Panc1 (cell line): ENCODE data around the gene ADGRV1. TPM values are rescaled to one million over a fixed set of nuclear protein-coding genes. Genes with fewer than 3 reads are reported as not detected.

Experiments
- ATAC-seq: fragments of 200-7000 bp; cut with Tn5 transposase; 2 replicates; pipeline ENCODE4 v1.9.1; 2020; ENCODE audit warnings: mild to moderate bottlenecking, moderate library complexity
- BruUV-seq: library from RNA; stranded (reverse); fragments of 400-500 nt; replicated peaks from 2 replicates; lab custom pipeline; 2021; lab: Mats Ljungman, UMichigan
- CTCF ChIA-PET: fragments of 300-600 bp; sonication (Branson Sonifier 250); formaldehyde crosslinking; loops from one replicate; lab custom pipeline; 2022; ENCODE audit warnings: antibody characterized with exemption; lab: Charles Lee
- POLR2A ChIA-PET: fragments of 300-600 bp; sonication (Branson Sonifier 250); formaldehyde crosslinking; loops from one replicate; lab custom pipeline; 2022; ENCODE audit warnings: antibody characterized with exemption; lab: Charles Lee
- DNase-seq: peaks from one replicate; pipeline ENCODE4 v3.0.0-alpha.2; 2010; ENCODE audit warnings: low read depth, low spot score
- H3K27ac ChIP-seq: 2 replicates; pipeline ENCODE4 v1.5.1; 2011; ENCODE audit warnings: mild to moderate bottlenecking, low read length, inconsistent platforms
- H3K27me3 ChIP-seq: fragments of 200-500 bp; sonication (Bioruptor generic); 2 replicates; pipeline ENCODE4 v1.6.0; 2014; ENCODE audit warnings: low read length, inconsistent platforms; ENCODE audit not compliant: control insufficient read depth, insufficient read depth
- H3K36me3 ChIP-seq: fragments of 200-500 bp; sonication (Bioruptor generic); 2 replicates; pipeline ENCODE4 v1.5.1; 2014; ENCODE audit warnings: inconsistent platforms, mild to moderate bottlenecking, low read length, moderate library complexity; ENCODE audit not compliant: control insufficient read depth, insufficient read depth
- H3K4me1 ChIP-seq: 2 replicates; pipeline ENCODE4 v1.5.1; 2011; ENCODE audit warnings: inconsistent platforms, mild to moderate bottlenecking, low read length, moderate library complexity; ENCODE audit not compliant: control insufficient read depth, insufficient read depth
- H3K4me3 ChIP-seq, 2 experiments: 2 replicates each; pipeline ENCODE4 v1.5.1; 2011 to 2012; ENCODE audit warnings: low read depth in 2 of 2, low read length in 2 of 2, mild to moderate bottlenecking in 2 of 2, inconsistent platforms in 1 of 2, moderate library complexity in 1 of 2
- H3K9me3 ChIP-seq: fragments of 200-500 bp; sonication (Bioruptor generic); 2 replicates; pipeline ENCODE4 v1.5.1; 2014; ENCODE audit warnings: low read depth, mild to moderate bottlenecking, inconsistent platforms, low read length, moderate library complexity; ENCODE audit not compliant: control insufficient read depth, insufficient read depth
- CTCF ChIP-seq: fragments of 450-650 bp; IDR thresholded peaks from 2 replicates; pipeline ENCODE4 v1.5.1; 2017; ENCODE audit warnings: mild to moderate bottlenecking
- POLR2AphosphoS5 ChIP-seq: IDR thresholded peaks from 2 replicates; pipeline ENCODE4 v1.6.1; 2012; ENCODE audit warnings: mild to moderate bottlenecking, low read depth, low read length, moderate library complexity
- REST ChIP-seq, 2 experiments: IDR thresholded peaks; 2 replicates each; pipeline ENCODE4 v1.6.1; 2011 to 2012; ENCODE audit warnings: low read depth in 2 of 2, control low read depth in 1 of 2, low read length in 1 of 2, mild to moderate bottlenecking in 1 of 2, moderate library complexity in 1 of 2; ENCODE audit not compliant: insufficient read depth in 1 of 2
- SIN3A ChIP-seq: IDR thresholded peaks from 2 replicates; pipeline ENCODE4 v1.6.1; 2012; ENCODE audit warnings: low read depth, mild to moderate bottlenecking, low read length, moderate library complexity, borderline replicate concordance; ENCODE audit not compliant: insufficient read depth
- TCF7L2 ChIP-seq: IDR thresholded peaks from 2 replicates; pipeline ENCODE4 v1.6.1; 2011; ENCODE audit warnings: mild to moderate bottlenecking, low read depth, low read length, inconsistent platforms
- in situ Hi-C: cut with HindIII; loops from 2 replicates; pipeline ENCODE4 v1.10.0; 2016; ENCODE audit warnings: low sequenced_read_pairs, low pct_unique_long_range_greater_than_20kb
- intact Hi-C: fragments of 100-400 bp; cut with micrococcal nuclease; formaldehyde crosslinking; loops from one replicate; pipeline ENCODE4 v1.10.0; 2022; ENCODE audit not compliant: unreplicated experiment
- total RNA-seq: library from RNA; stranded (reverse); gene quantifications from one replicate; pipeline ENCODE4 v1.2.1, GENCODE V29; 2021; ENCODE audit not compliant: unreplicated experiment

The ADGRV1 gene
- total RNA-seq, 1 experiment from 2014 or later, result 0.49 TPM

GRCh38 chr5:91121347-91121993 is 562.9 kb downstream of the ADGRV1 start:
- no peak overlapping the region for H3K4me3 ChIP-seq
- TF ChIP-seq SIN3A (no peak), TCF7L2 (no peak), POLR2AphosphoS5 (no peak), REST (IDR thresholded peaks at IDR 0.05; ENCODE audit: insufficient read depth in 1 of 2, low read depth in 2 of 2, low read length in 1 of 2) (no peak), CTCF (no peak)
- ATAC-seq, result no peak
- H3K36me3 ChIP-seq, result no peaks in the 10 kb centered on the region
- in situ Hi-C loops, result no loop called here
- H3K4me1 ChIP-seq, result no peaks in the 10 kb centered on the region
- H3K27me3 ChIP-seq, result no peaks in the 10 kb centered on the region
- no peak for DNase-seq
- BruUV-seq, result no TSS peak
- CTCF ChIA-PET, result no interaction called here
- POLR2A ChIA-PET, result no interaction called here
- no peaks in the 10 kb centered on the region for H3K9me3 ChIP-seq
- intact Hi-C loops, result no loop called here
- H3K27ac ChIP-seq, result no peak overlapping the region

- POLR2A ChIA-PET, result no interaction called here
- intact Hi-C loops (no loop called here), in situ Hi-C loops (no loop called here)
- TF ChIP-seq POLR2AphosphoS5 (no peak), CTCF (no peak), SIN3A (no peak), REST (IDR thresholded peaks at IDR 0.05; ENCODE audit: insufficient read depth in 1 of 2, low read depth in 2 of 2, low read length in 1 of 2) (no peak), TCF7L2 (no peak)
- no peak overlapping the region for H3K4me3 ChIP-seq
- DNase-seq (no peak), ATAC-seq (no peak)
- no peaks in the 10 kb centered on the region for H3K9me3 ChIP-seq
- no peaks in the 10 kb centered on the region for H3K27me3 ChIP-seq
- CTCF ChIA-PET, result no interaction called here
- H3K4me1 ChIP-seq, result no peaks in the 10 kb centered on the region
- no TSS peak for BruUV-seq
- no peaks in the 10 kb centered on the region for H3K36me3 ChIP-seq
- H3K27ac ChIP-seq, result no peak overlapping the region
Measured at GRCh38 chr5:91122651-91123050, 564.1 kb downstream of the ADGRV1 start.
